Measurements from ENCODE around the gene GNA12. TPM values are rescaled to one million over a fixed set of nuclear protein-coding genes. Genes with fewer than 3 reads are reported as not detected.
"Not testable (repeated sequence)": the region's sequence is repeated elsewhere in the genome, so short reads cannot be mapped to it uniquely, and the experiment has no call there.

GNA12 gene
- total RNA-seq, 2 experiments from 2014 or later, result 14.4 to 18.6 TPM

- ATAC-seq, result no peak
- no peaks in the 10 kb centered on the region for H3K27me3 Mint-ChIP-seq
- peak overlapping the region; percentile 9 for H3K27ac Mint-ChIP-seq
- H3K9me3 Mint-ChIP-seq (ENCODE audit: low read depth), result no peaks in the 10 kb centered on the region
- no peak overlapping the region for H3K4me3 Mint-ChIP-seq
- CTCF ChIA-PET, result interaction anchor here (0.9 to 1.4 kb wide), 3 partner anchors 10 to 50 kb away, joined by 3 to 6 read pairs (median 3); no protein-coding TSS in a partner anchor
- peaks cover 37% of the 10 kb centered on the region for H3K4me1 Mint-ChIP-seq
- peak; percentile 61 for DNase-seq
- H3K36me3 Mint-ChIP-seq, result peaks cover 12% of the 10 kb centered on the region
Measured at GRCh38 chr7:2760098-2760889, 83.8 kb downstream of the GNA12 start.

GRCh38 chr7:2759736-2760097, 84.4 kb downstream of the GNA12 start:
- no peak for DNase-seq
- Mint-ChIP-seq H3K4me3 (no peak overlapping the region), H3K27me3 (no peaks in the 10 kb centered on the region), H3K9me3 (ENCODE audit: low read depth) (no peaks in the 10 kb centered on the region), H3K4me1 (peaks cover 37% of the 10 kb centered on the region), H3K27ac (no peak overlapping the region), H3K36me3 (peaks cover 13% of the 10 kb centered on the region)
- CTCF ChIA-PET, result interaction anchor here (0.9 kb wide), 1 partner anchor 50 kb away, joined by 3 read pairs; no protein-coding TSS in a partner anchor
- ATAC-seq, result no peak

- ATAC-seq (peak; percentile 22), DNase-seq (no peak)
- peak overlapping the region; percentile 86 for H3K27ac Mint-ChIP-seq
- H3K9me3 Mint-ChIP-seq (ENCODE audit: low read depth), result no peaks in the 10 kb centered on the region
- H3K27me3 Mint-ChIP-seq, result no peaks in the 10 kb centered on the region
- peaks cover 37% of the 10 kb centered on the region for H3K4me1 Mint-ChIP-seq
- CTCF ChIA-PET, result interaction anchor here (0.9 to 1.2 kb wide), 4 partner anchors 28 to 88 kb away, joined by 3 to 5 read pairs (median 3); no protein-coding TSS in a partner anchor
- H3K4me3 Mint-ChIP-seq, result peak overlapping the region; percentile 26
- H3K36me3 Mint-ChIP-seq, result peaks cover 13% of the 10 kb centered on the region
Measured at GRCh38 chr7:2758673-2759616, 85.2 kb downstream of the GNA12 start.

GRCh38 chr7:2757904-2758672, 86.0 kb downstream of the GNA12 start:
- Mint-ChIP-seq H3K4me1 (peaks cover 37% of the 10 kb centered on the region), H3K27me3 (no peaks in the 10 kb centered on the region), H3K36me3 (peaks cover 13% of the 10 kb centered on the region), H3K4me3 (peak overlapping the region; percentile 26), H3K27ac (peak overlapping the region; percentile 86), H3K9me3 (ENCODE audit: low read depth) (no peaks in the 10 kb centered on the region)
- CTCF ChIA-PET, result interaction anchor here (0.8 to 1.2 kb wide), 5 partner anchors 10 to 87 kb away, joined by 3 to 5 read pairs (median 3); no protein-coding TSS in a partner anchor
- ATAC-seq (peak; percentile 89), DNase-seq (peak; percentile 83)

GRCh38 chr7:2757361-2757903, 86.7 kb downstream of the GNA12 start:
- peak overlapping the region; percentile 26 for H3K4me3 Mint-ChIP-seq
- CTCF ChIA-PET, result interaction anchor here (0.8 to 1.2 kb wide), 5 partner anchors 11 to 86 kb away, joined by 3 to 5 read pairs (median 3); no protein-coding TSS in a partner anchor
- H3K36me3 Mint-ChIP-seq, result peaks cover 13% of the 10 kb centered on the region
- no peaks in the 10 kb centered on the region for H3K9me3 Mint-ChIP-seq (ENCODE audit: low read depth)
- peak overlapping the region; percentile 86 for H3K27ac Mint-ChIP-seq
- DNase-seq, result no peak
- H3K27me3 Mint-ChIP-seq, result no peaks in the 10 kb centered on the region
- peak; percentile 4 for ATAC-seq
- peaks cover 37% of the 10 kb centered on the region for H3K4me1 Mint-ChIP-seq

GRCh38 chr7:2755531-2755930, 88.6 kb downstream of the GNA12 start:
- Mint-ChIP-seq H3K4me1 (peaks cover 32% of the 10 kb centered on the region), H3K4me3 (no peak overlapping the region), H3K9me3 (ENCODE audit: low read depth) (no peaks in the 10 kb centered on the region), H3K36me3 (peaks cover 13% of the 10 kb centered on the region), H3K27ac (no peak overlapping the region), H3K27me3 (no peaks in the 10 kb centered on the region)
- DNase-seq (no peak), ATAC-seq (no peak)
- CTCF ChIA-PET, result no interaction called here

GRCh38 chr7:2754912-2755311, 89.2 kb downstream of the GNA12 start:
- H3K4me3 Mint-ChIP-seq, result no peak overlapping the region
- peaks cover 13% of the 10 kb centered on the region for H3K36me3 Mint-ChIP-seq
- no peak overlapping the region for H3K27ac Mint-ChIP-seq
- CTCF ChIA-PET, result no interaction called here
- H3K27me3 Mint-ChIP-seq, result no peaks in the 10 kb centered on the region
- peaks cover 26% of the 10 kb centered on the region for H3K4me1 Mint-ChIP-seq
- H3K9me3 Mint-ChIP-seq (ENCODE audit: low read depth), result no peaks in the 10 kb centered on the region
- ATAC-seq, result no peak
- no peak for DNase-seq

- Mint-ChIP-seq H3K36me3 (peaks cover 13% of the 10 kb centered on the region), H3K27ac (no peak overlapping the region), H3K4me1 (peaks cover 19% of the 10 kb centered on the region), H3K9me3 (ENCODE audit: low read depth) (no peaks in the 10 kb centered on the region), H3K4me3 (no peak overlapping the region), H3K27me3 (no peaks in the 10 kb centered on the region)
- no peak for ATAC-seq
- DNase-seq, result no peak
- CTCF ChIA-PET, result interaction anchor here (1.5 kb wide), 1 partner anchor 44 kb away, joined by 3 read pairs; no protein-coding TSS in a partner anchor
Measured at GRCh38 chr7:2754086-2754485, 90.0 kb downstream of the GNA12 start.

- Mint-ChIP-seq H3K27me3 (no peaks in the 10 kb centered on the region), H3K4me3 (no peak overlapping the region), H3K4me1 (peaks cover 12% of the 10 kb centered on the region), H3K27ac (no peak overlapping the region), H3K9me3 (ENCODE audit: low read depth) (no peaks in the 10 kb centered on the region), H3K36me3 (peaks cover 13% of the 10 kb centered on the region)
- DNase-seq (peak; percentile 11), ATAC-seq (no peak)
- CTCF ChIA-PET, result interaction anchor here (1.5 kb wide), 1 partner anchor 43 kb away, joined by 3 read pairs; no protein-coding TSS in a partner anchor
Measured at GRCh38 chr7:2753148-2753547, 91.0 kb downstream of the GNA12 start.

- H3K4me1 Mint-ChIP-seq, result no peaks in the 10 kb centered on the region
- no peaks in the 10 kb centered on the region for H3K27me3 Mint-ChIP-seq
- H3K27ac Mint-ChIP-seq, result no peak overlapping the region
- CTCF ChIA-PET, result interaction anchor here (1.0 kb wide), 1 partner anchor 30 kb away, joined by 3 read pairs; no protein-coding TSS in a partner anchor
- peaks cover 12% of the 10 kb centered on the region for H3K36me3 Mint-ChIP-seq
- no peak for DNase-seq
- no peak for ATAC-seq
- H3K9me3 Mint-ChIP-seq (ENCODE audit: low read depth), result no peaks in the 10 kb centered on the region
- no peak overlapping the region for H3K4me3 Mint-ChIP-seq
Measured at GRCh38 chr7:2751086-2751485, 93.0 kb downstream of the GNA12 start.

GRCh38 chr7:2750004-2750407, 94.1 kb downstream of the GNA12 start:
- CTCF ChIA-PET, result no interaction called here

GRCh38 chr7:2748684-2749083, 95.4 kb downstream of the GNA12 start:
- H3K4me3 Mint-ChIP-seq; ATAC-seq; H3K4me1 Mint-ChIP-seq; DNase-seq; H3K27ac Mint-ChIP-seq; H3K36me3 Mint-ChIP-seq; H3K9me3 Mint-ChIP-seq (ENCODE audit: low read depth); CTCF ChIA-PET; H3K27me3 Mint-ChIP-seq: not testable (repeated sequence)

More at GRCh38 chr7:2750004-2750407, 94.1 kb downstream of the GNA12 start:
- H3K9me3 Mint-ChIP-seq (ENCODE audit: low read depth), result no peaks in the 10 kb centered on the region
- DNase-seq (no peak), ATAC-seq (no peak)
- H3K4me1 Mint-ChIP-seq, result no peaks in the 10 kb centered on the region
- H3K27ac Mint-ChIP-seq, result no peak overlapping the region
- H3K36me3 Mint-ChIP-seq, result peaks cover 8% of the 10 kb centered on the region
- no peak overlapping the region for H3K4me3 Mint-ChIP-seq
- H3K27me3 Mint-ChIP-seq, result no peaks in the 10 kb centered on the region

Measured in activated CD8-positive, alpha-beta memory T cell treated with anti-CD3 and anti-CD28 coated beads, Interleukin-2, amount 10 ng/mL, durations not matched to agents 7 days and 5 days (primary cell).